HG02884 (cell line): ENCODE data around the gene POU2F3.

ENCODE experiments used
- ATAC-seq: cut with Tn5 transposase; IDR thresholded peaks from one replicate; pipeline ENCODE4 v1.9.1; 2021; ENCODE audit warnings: mild to moderate bottlenecking, moderate library complexity; ENCODE audit not compliant: unreplicated experiment

The POU2F3 gene

GRCh38 chr11:120210626-120211521 lies 29.1 kb upstream of the POU2F3 start, which contains the start of gene OAF:
Gene OAF, plus strand, starts transcription at chr11:120211032. Its CDS starts 248 bp downstream, at chr11:120211280.
- ATAC-seq: peak; percentile 80

- peak; percentile 21 for ATAC-seq
Measured at GRCh38 chr11:120211522-120212258, 28.2 kb upstream of the POU2F3 start.

- no peak for ATAC-seq
Measured at GRCh38 chr11:120212259-120212878, 27.6 kb upstream of the POU2F3 start.

- ATAC-seq: no peak
Measured at GRCh38 chr11:120212926-120213325, 27.0 kb upstream of the POU2F3 start.

- ATAC-seq: no peak
Measured at GRCh38 chr11:120214581-120214980, 25.4 kb upstream of the POU2F3 start.

- no peak for ATAC-seq
Measured at GRCh38 chr11:120215634-120216033, 24.3 kb upstream of the POU2F3 start.

- no peak for ATAC-seq
Measured at GRCh38 chr11:120216426-120217102, 23.4 kb upstream of the POU2F3 start.

GRCh38 chr11:120217526-120217925 lies 22.4 kb upstream of the POU2F3 start:
- no peak for ATAC-seq

- no peak for ATAC-seq
Measured at GRCh38 chr11:120217941-120218694, 21.8 kb upstream of the POU2F3 start.

- ATAC-seq: no peak
Measured at GRCh38 chr11:120218695-120219033, 21.3 kb upstream of the POU2F3 start.

GRCh38 chr11:120219232-120219937 lies 20.6 kb upstream of the POU2F3 start:
- ATAC-seq: no peak

- no peak for ATAC-seq
Measured at GRCh38 chr11:120219938-120220746, 19.8 kb upstream of the POU2F3 start.

GRCh38 chr11:120220747-120221037 lies 19.2 kb upstream of the POU2F3 start:
- no peak for ATAC-seq

- no peak for ATAC-seq
Measured at GRCh38 chr11:120221115-120221752, 18.7 kb upstream of the POU2F3 start.

GRCh38 chr11:120222916-120223315 lies 17.0 kb upstream of the POU2F3 start:
- ATAC-seq: no peak

- no peak for ATAC-seq
Measured at GRCh38 chr11:120223793-120224192, 16.1 kb upstream of the POU2F3 start.

- no peak for ATAC-seq
Measured at GRCh38 chr11:120224361-120224760, 15.6 kb upstream of the POU2F3 start.
